ENCODE measurements around the gene MEGF9. TPM values are rescaled to one million over a fixed set of nuclear protein-coding genes. Genes with fewer than 3 reads are reported as not detected.
"Not testable (repeated sequence)": the region's sequence is repeated elsewhere in the genome, so short reads cannot be mapped to it uniquely, and the experiment has no call there.

MEGF9 gene
- total and polyA plus RNA-seq, 2 donors = 3.5 to 3.7 TPM

GRCh38 chr9:120558454-120558853 is 155.8 kb downstream of the MEGF9 start:
- no peak for DNase-seq (ENCODE audit: low read depth in 6 of 9, low spot score in 9 of 9)
- Histone ChIP-seq H3K9me3 (ENCODE audit: control insufficient read depth in 2 of 2, insufficient read depth in 1 of 2, low read length in 1 of 2) (no peaks in the 10 kb centered on the region), H3K36me3 (ENCODE audit: control insufficient read depth in 2 of 2, insufficient read depth in 2 of 2, low read length in 1 of 2) (peaks cover 31 to 33% of the 10 kb centered on the region in 2 donors), H3K27ac (ENCODE audit: low read depth in 1 of 2, low read length in 1 of 2) (no peak overlapping the region), H3K27me3 (ENCODE audit: control insufficient read depth in 2 of 2, insufficient read depth in 1 of 2, low read length in 1 of 2) (no peaks in the 10 kb centered on the region), H3K4me1 (ENCODE audit: control insufficient read depth in 2 of 2, insufficient read depth in 2 of 2, low read length in 2 of 2) (no peaks in the 10 kb centered on the region), H3K4me3 (ENCODE audit: low read length in 2 of 2) (no peak overlapping the region)
- 98% methylated on average over 3 of the region's 3 CpGs for WGBS

- no peaks in the 10 kb centered on the region for H3K4me1 ChIP-seq (ENCODE audit: control insufficient read depth in 2 of 2, insufficient read depth in 2 of 2, low read length in 2 of 2)
- no peak overlapping the region for H3K4me3 ChIP-seq (ENCODE audit: low read length in 2 of 2)
- WGBS = 49% methylated on average over 2 of the region's 2 CpGs
- peaks cover 24% of the 10 kb centered on the region in 2 donors for H3K36me3 ChIP-seq (ENCODE audit: control insufficient read depth in 2 of 2, insufficient read depth in 2 of 2, low read length in 1 of 2)
- H3K9me3 ChIP-seq (ENCODE audit: control insufficient read depth in 2 of 2, insufficient read depth in 1 of 2, low read length in 1 of 2) = no peaks in the 10 kb centered on the region
- no peaks in the 10 kb centered on the region for H3K27me3 ChIP-seq (ENCODE audit: control insufficient read depth in 2 of 2, insufficient read depth in 1 of 2, low read length in 1 of 2)
- DNase-seq (ENCODE audit: low read depth in 6 of 9, low spot score in 9 of 9) = no peak
- H3K27ac ChIP-seq (ENCODE audit: low read depth in 1 of 2, low read length in 1 of 2) = no peak overlapping the region
Measured at GRCh38 chr9:120557205-120557604, 157.1 kb downstream of the MEGF9 start.

- WGBS = 86% methylated on average over 3 of the region's 3 CpGs
- H3K9me3 ChIP-seq (ENCODE audit: control insufficient read depth in 2 of 2, insufficient read depth in 1 of 2, low read length in 1 of 2) = no peaks in the 10 kb centered on the region
- no peaks in the 10 kb centered on the region for H3K27me3 ChIP-seq (ENCODE audit: control insufficient read depth in 2 of 2, insufficient read depth in 1 of 2, low read length in 1 of 2)
- no peak overlapping the region for H3K27ac ChIP-seq (ENCODE audit: low read depth in 1 of 2, low read length in 1 of 2)
- no peaks in the 10 kb centered on the region for H3K4me1 ChIP-seq (ENCODE audit: control insufficient read depth in 2 of 2, insufficient read depth in 2 of 2, low read length in 2 of 2)
- no peak overlapping the region for H3K4me3 ChIP-seq (ENCODE audit: low read length in 2 of 2)
- DNase-seq (ENCODE audit: low read depth in 6 of 9, low spot score in 9 of 9) = no peak
- H3K36me3 ChIP-seq (ENCODE audit: control insufficient read depth in 2 of 2, insufficient read depth in 2 of 2, low read length in 1 of 2) = peaks cover 21 to 22% of the 10 kb centered on the region in 2 donors
Measured at GRCh38 chr9:120556775-120557174, 157.5 kb downstream of the MEGF9 start.

GRCh38 chr9:120555839-120556238 is 158.4 kb downstream of the MEGF9 start:
- Histone ChIP-seq H3K36me3 (ENCODE audit: control insufficient read depth in 2 of 2, insufficient read depth in 2 of 2, low read length in 1 of 2) (peaks cover 18 to 20% of the 10 kb centered on the region in 2 donors), H3K27ac (ENCODE audit: low read depth in 1 of 2, low read length in 1 of 2) (no peak overlapping the region), H3K4me1 (ENCODE audit: control insufficient read depth in 2 of 2, insufficient read depth in 2 of 2, low read length in 2 of 2) (no peaks in the 10 kb centered on the region), H3K9me3 (ENCODE audit: control insufficient read depth in 2 of 2, insufficient read depth in 1 of 2, low read length in 1 of 2) (no peaks in the 10 kb centered on the region), H3K27me3 (ENCODE audit: control insufficient read depth in 2 of 2, insufficient read depth in 1 of 2, low read length in 1 of 2) (no peaks in the 10 kb centered on the region), H3K4me3 (ENCODE audit: low read length in 2 of 2) (no peak overlapping the region)
- WGBS = 50% methylated on average over 4 of the region's 4 CpGs
- no peak for DNase-seq (ENCODE audit: low read depth in 6 of 9, low spot score in 9 of 9)

GRCh38 chr9:120552210-120552704 is 162.0 kb downstream of the MEGF9 start:
- peaks cover 23 to 42% of the 10 kb centered on the region in 2 donors for H3K36me3 ChIP-seq (ENCODE audit: control insufficient read depth in 2 of 2, insufficient read depth in 2 of 2, low read length in 1 of 2)
- not testable (repeated sequence) for DNase-seq (ENCODE audit: low read depth in 6 of 9, low spot score in 9 of 9); H3K4me1 ChIP-seq (ENCODE audit: control insufficient read depth in 2 of 2, insufficient read depth in 2 of 2, low read length in 2 of 2); H3K9me3 ChIP-seq (ENCODE audit: control insufficient read depth in 2 of 2, insufficient read depth in 1 of 2, low read length in 1 of 2); H3K27me3 ChIP-seq (ENCODE audit: control insufficient read depth in 2 of 2, insufficient read depth in 1 of 2, low read length in 1 of 2); H3K27ac ChIP-seq (ENCODE audit: low read depth in 1 of 2, low read length in 1 of 2); H3K4me3 ChIP-seq (ENCODE audit: low read length in 2 of 2)
- 98% methylated on average over 6 of the region's 7 CpGs for WGBS

Other genes starting within 250 kb of the MEGF9 start
- gene CDK5RAP2, start 134.3 kb downstream of the MEGF9 start, total RNA-seq = 27.3 TPM
- gene CDK5RAP2, start 134.3 kb downstream of the MEGF9 start, polyA plus RNA-seq = 44.0 TPM
- gene FBXW2, start 78.9 kb upstream of the MEGF9 start, total RNA-seq = 18.1 TPM
- gene FBXW2, start 78.9 kb upstream of the MEGF9 start, polyA plus RNA-seq = 14.1 TPM
- 17.6 TPM for gene PSMD5, start 128.5 kb upstream of the MEGF9 start, total RNA-seq
- 24.2 TPM for gene PSMD5, start 128.5 kb upstream of the MEGF9 start, polyA plus RNA-seq
- 47.1 TPM for gene PHF19, start 162.7 kb upstream of the MEGF9 start, total RNA-seq
- 32.6 TPM for gene PHF19, start 162.7 kb upstream of the MEGF9 start, polyA plus RNA-seq
- gene TRAF1, start 212.3 kb upstream of the MEGF9 start, total RNA-seq = 21.7 TPM
- gene TRAF1, start 212.3 kb upstream of the MEGF9 start, polyA plus RNA-seq = 21.7 TPM

All from thymus (tissue), 11 donors.